Activated T-helper 2 cell treated with anti-CD3 and anti-CD28 coated beads, Interferon-gamma antibody, Interleukin-2, Interleukin-4, amounts not matched to agents 10 μg/mL and 5 μg/mL and 100 μg/mL, durations not matched to agents 14 hours and 24 hours and 36 hours (primary cell): ENCODE data around the gene PPIG. TPM values are rescaled to one million over a fixed set of nuclear protein-coding genes. Genes with fewer than 3 reads are reported as not detected.

Experiments used
- total RNA-seq: library from RNA; stranded (reverse); gene quantifications from 2 replicates; pipeline ENCODE4 v1.2.3, GENCODE V29; 2022

PPIG gene
- total RNA-seq, 1 donor from 2014 or later, result 57.6 TPM

Other genes with a start within 250 kb of the PPIG start
- gene LRP2, start 221.8 kb upstream of the PPIG start, total RNA-seq, result 0.09 and 0.46 TPM in 2 replicates
- gene BBS5, start 104.9 kb upstream of the PPIG start, total RNA-seq, result 3.2 and 3.3 TPM in 2 replicates
- gene KLHL41, start 74.6 kb upstream of the PPIG start, total RNA-seq, result 0.14 TPM in 1 of 2 replicates, not detected in the other
- gene FASTKD1, start 10.5 kb upstream of the PPIG start, total RNA-seq, result 61.5 and 61.9 TPM in 2 replicates
- not detected in 2 replicates for gene CFAP210, start 110.1 kb downstream of the PPIG start, total RNA-seq
- 3.7 and 4.2 TPM in 2 replicates for gene PHOSPHO2, start 110.1 kb downstream of the PPIG start, total RNA-seq
- 7.6 and 8.3 TPM in 2 replicates for gene KLHL23, start 149.5 kb downstream of the PPIG start, total RNA-seq
- gene SSB, start 214.5 kb downstream of the PPIG start, total RNA-seq, result 99.7 and 111 TPM in 2 replicates
- 88.2 and 95.2 TPM in 2 replicates for gene METTL5, start 240.6 kb downstream of the PPIG start, total RNA-seq
- 29.3 and 30.7 TPM in 2 replicates for gene UBR3, start 243.1 kb downstream of the PPIG start, total RNA-seq